WERI-Rb-1 (cell line): ENCODE measurements around the gene KANSL3.

Source experiments
- DNase-seq: peaks from one replicate; pipeline ENCODE4 v3.0.0-alpha.2; 2020
- H3K27ac ChIP-seq: fragments of 250-450 bp; sonication (Bioruptor Pico); 2 replicates; pipeline ENCODE4 v1.5.1; 2020; ENCODE audit warnings: mild to moderate bottlenecking, moderate library complexity
- H3K27me3 ChIP-seq: fragments of 250-450 bp; sonication (Bioruptor Pico); 2 replicates; pipeline ENCODE4 v1.5.1; 2021; ENCODE audit warnings: mild to moderate bottlenecking, low read depth, moderate library complexity; ENCODE audit not compliant: insufficient read depth, severe bottlenecking
- H3K36me3 ChIP-seq: fragments of 250-450 bp; sonication (Bioruptor Pico); 2 replicates; pipeline ENCODE4 v1.5.1; 2020; ENCODE audit warnings: mild to moderate bottlenecking, moderate library complexity
- H3K4me3 ChIP-seq: 2 replicates; pipeline ENCODE4 v1.5.1; 2011; ENCODE audit warnings: low read depth, mild to moderate bottlenecking, control low read depth, low read length
- H3K9me3 ChIP-seq: fragments of 250-450 bp; sonication (Bioruptor Pico); 2 replicates; pipeline ENCODE4 v1.5.1; 2021; ENCODE audit warnings: mild to moderate bottlenecking, moderate library complexity; ENCODE audit not compliant: severe bottlenecking
- CTCF ChIP-seq: IDR thresholded peaks from 2 replicates; pipeline ENCODE4 v1.5.1; 2011; ENCODE audit warnings: low read depth, mild to moderate bottlenecking, control low read depth, inconsistent platforms, low read length

KANSL3 gene

GRCh38 chr2:96546797-96547196 lies 91.3 kb downstream of the KANSL3 start:
- H3K27me3 ChIP-seq = no peaks in the 10 kb centered on the region
- TF ChIP-seq CTCF = no peak
- no peak overlapping the region for H3K27ac ChIP-seq
- peaks cover 7% of the 10 kb centered on the region for H3K9me3 ChIP-seq
- H3K36me3 ChIP-seq = no peaks in the 10 kb centered on the region
- H3K4me3 ChIP-seq = no peak overlapping the region
- DNase-seq = no peak

- Histone ChIP-seq H3K27ac (no peak overlapping the region), H3K36me3 (no peaks in the 10 kb centered on the region), H3K9me3 (peaks cover 7% of the 10 kb centered on the region), H3K27me3 (no peaks in the 10 kb centered on the region), H3K4me3 (no peak overlapping the region)
- no peak for TF ChIP-seq CTCF
- no peak for DNase-seq
Observed at GRCh38 chr2:96546321-96546720, 91.8 kb downstream of the KANSL3 start.
